ENCODE data around the gene AUTS2. TPM values are rescaled to one million over a fixed set of nuclear protein-coding genes. Genes with fewer than 3 reads are reported as not detected.

The AUTS2 gene
- total RNA-seq, 1 experiment from 2014 or later, result 2.5 TPM

GRCh38 chr7:70668606-70669358, 1070.5 kb downstream of the AUTS2 start:
- no peak for ATAC-seq
- in situ Hi-C loops (cut with HindIII; ENCODE audit: low pct_unique_long_range_greater_than_20kb, low sequenced_read_pairs), result no loop called here
- DNase-seq (ENCODE audit: low read depth, low spot score), result no peak
- TF ChIP-seq TCF7L2 (IDR thresholded peaks at IDR 0.05; ENCODE audit: low read depth, low read length) (no peak), CTCF (IDR thresholded peaks at IDR 0.05) (no peak), POLR2AphosphoS5 (IDR thresholded peaks at IDR 0.05; ENCODE audit: low read depth, low read length) (no peak), REST (IDR thresholded peaks at IDR 0.05; ENCODE audit: insufficient read depth in 1 of 2, low read depth in 2 of 2, low read length in 1 of 2) (no peak), SIN3A (IDR thresholded peaks at IDR 0.05; ENCODE audit: borderline replicate concordance, insufficient read depth, low read depth, low read length) (no peak)
- no peaks in the 10 kb centered on the region for H3K36me3 ChIP-seq (ENCODE audit: control insufficient read depth, insufficient read depth, low read length)
- H3K4me3 ChIP-seq (ENCODE audit: low read depth in 2 of 2, low read length in 2 of 2), result no peak overlapping the region
- POLR2A ChIA-PET, result no interaction called here
- CTCF ChIA-PET, result no interaction called here
- H3K9me3 ChIP-seq (ENCODE audit: control insufficient read depth, insufficient read depth, low read depth, low read length), result no peaks in the 10 kb centered on the region
- no TSS peak for BruUV-seq (replicated peaks)
- H3K27ac ChIP-seq (ENCODE audit: low read length), result no peak overlapping the region
- intact Hi-C loops (cut with micrococcal nuclease; ENCODE audit: unreplicated experiment), result no loop called here
- no peaks in the 10 kb centered on the region for H3K27me3 ChIP-seq (ENCODE audit: control insufficient read depth, insufficient read depth, low read length)
- H3K4me1 ChIP-seq (ENCODE audit: control insufficient read depth, insufficient read depth, low read length), result no peaks in the 10 kb centered on the region

- H3K36me3 ChIP-seq (ENCODE audit: control insufficient read depth, insufficient read depth, low read length), result no peaks in the 10 kb centered on the region
- no peaks in the 10 kb centered on the region for H3K27me3 ChIP-seq (ENCODE audit: control insufficient read depth, insufficient read depth, low read length)
- CTCF ChIA-PET, result no interaction called here
- in situ Hi-C loops (cut with HindIII; ENCODE audit: low pct_unique_long_range_greater_than_20kb, low sequenced_read_pairs), result no loop called here
- no peak overlapping the region for H3K4me3 ChIP-seq (ENCODE audit: low read depth in 2 of 2, low read length in 2 of 2)
- ATAC-seq (no peak), DNase-seq (ENCODE audit: low read depth, low spot score) (no peak)
- no TSS peak for BruUV-seq (replicated peaks)
- intact Hi-C loops (cut with micrococcal nuclease; ENCODE audit: unreplicated experiment), result no loop called here
- POLR2A ChIA-PET, result no interaction called here
- TF ChIP-seq POLR2AphosphoS5 (IDR thresholded peaks at IDR 0.05; ENCODE audit: low read depth, low read length), result no peak
- no peak for TF ChIP-seq CTCF (IDR thresholded peaks at IDR 0.05)
- no peak for TF ChIP-seq TCF7L2 (IDR thresholded peaks at IDR 0.05; ENCODE audit: low read depth, low read length)
- TF ChIP-seq SIN3A (IDR thresholded peaks at IDR 0.05; ENCODE audit: borderline replicate concordance, insufficient read depth, low read depth, low read length), result no peak
- no peak for TF ChIP-seq REST (IDR thresholded peaks at IDR 0.05; ENCODE audit: insufficient read depth in 1 of 2, low read depth in 2 of 2, low read length in 1 of 2)
- no peaks in the 10 kb centered on the region for H3K9me3 ChIP-seq (ENCODE audit: control insufficient read depth, insufficient read depth, low read depth, low read length)
- no peak overlapping the region for H3K27ac ChIP-seq (ENCODE audit: low read length)
- H3K4me1 ChIP-seq (ENCODE audit: control insufficient read depth, insufficient read depth, low read length), result no peaks in the 10 kb centered on the region
These were observed 1071.6 kb downstream of the AUTS2 start for GRCh38 chr7:70669854-70670253.

Data from Panc1 (cell line).